ENCODE data around the gene SOCS4. TPM values are rescaled to one million over a fixed set of nuclear protein-coding genes. Genes with fewer than 3 reads are reported as not detected.
"Not testable (repeated sequence)": the region's sequence is repeated elsewhere in the genome, so short reads cannot be mapped to it uniquely, and the experiment has no call there.

The SOCS4 gene
- total RNA-seq, 2 donors from 2014 or later, result 8.2 to 9.7 TPM

DNA sequence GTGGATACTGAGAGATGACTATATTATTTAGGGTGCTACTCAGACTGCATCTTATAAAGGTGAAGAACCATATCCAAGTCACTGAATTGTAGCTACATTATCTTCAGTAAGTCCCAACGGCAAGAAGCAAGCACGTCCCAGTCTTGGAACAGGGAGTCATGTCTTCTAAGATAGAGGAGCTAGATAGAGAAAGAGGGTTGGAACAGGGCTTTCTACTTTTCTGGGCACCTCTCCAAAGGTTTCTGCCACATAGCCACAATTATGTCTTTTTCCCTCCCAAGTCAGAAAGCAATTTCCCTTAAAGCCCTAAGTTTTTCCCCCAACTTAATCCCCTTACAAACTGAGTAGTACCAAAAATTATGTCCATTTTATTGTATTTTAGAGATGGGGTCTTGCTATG lies 46.8 kb downstream of the SOCS4 start:
- no peak overlapping the region for H3K4me3 ChIP-seq
- intact Hi-C loops (cut with DNase I), result no loop called here
- H3K27me3 ChIP-seq (replicated peaks; ENCODE audit: insufficient read depth), result no peaks in the 10 kb centered on the region
- TF ChIP-seq, protein P1, sequence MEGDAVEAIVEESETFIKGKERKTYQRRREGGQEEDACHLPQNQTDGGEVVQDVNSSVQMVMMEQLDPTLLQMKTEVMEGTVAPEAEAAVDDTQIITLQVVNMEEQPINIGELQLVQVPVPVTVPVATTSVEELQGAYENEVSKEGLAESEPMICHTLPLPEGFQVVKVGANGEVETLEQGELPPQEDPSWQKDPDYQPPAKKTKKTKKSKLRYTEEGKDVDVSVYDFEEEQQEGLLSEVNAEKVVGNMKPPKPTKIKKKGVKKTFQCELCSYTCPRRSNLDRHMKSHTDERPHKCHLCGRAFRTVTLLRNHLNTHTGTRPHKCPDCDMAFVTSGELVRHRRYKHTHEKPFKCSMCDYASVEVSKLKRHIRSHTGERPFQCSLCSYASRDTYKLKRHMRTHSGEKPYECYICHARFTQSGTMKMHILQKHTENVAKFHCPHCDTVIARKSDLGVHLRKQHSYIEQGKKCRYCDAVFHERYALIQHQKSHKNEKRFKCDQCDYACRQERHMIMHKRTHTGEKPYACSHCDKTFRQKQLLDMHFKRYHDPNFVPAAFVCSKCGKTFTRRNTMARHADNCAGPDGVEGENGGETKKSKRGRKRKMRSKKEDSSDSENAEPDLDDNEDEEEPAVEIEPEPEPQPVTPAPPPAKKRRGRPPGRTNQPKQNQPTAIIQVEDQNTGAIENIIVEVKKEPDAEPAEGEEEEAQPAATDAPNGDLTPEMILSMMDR (IDR thresholded peaks at IDR 0.05), result no peak
- TF ChIP-seq POLR2AphosphoS5 (IDR thresholded peaks at IDR 0.05) (no peak), POLR2A (IDR thresholded peaks at IDR 0.05) (no peak)
- H3K27ac ChIP-seq, result no peak overlapping the region
- no peaks in the 10 kb centered on the region for H3K4me1 ChIP-seq (replicated peaks)
- WGBS, result 3% methylated on average over 2 of the region's 2 CpGs
- no peaks in the 10 kb centered on the region for H3K36me3 ChIP-seq
- DNase-seq (ENCODE audit: low spot score), result no peak
- no peaks in the 10 kb centered on the region for H3K9me3 ChIP-seq

- no peaks in the 10 kb centered on the region for H3K4me1 ChIP-seq (replicated peaks)
- no peak for TF ChIP-seq POLR2AphosphoS5 (IDR thresholded peaks at IDR 0.05)
- TF ChIP-seq, protein P1 (IDR thresholded peaks at IDR 0.05), result no peak
- no peak for TF ChIP-seq POLR2A (IDR thresholded peaks at IDR 0.05)
- no peak overlapping the region for H3K27ac ChIP-seq
- intact Hi-C loops (cut with DNase I), result no loop called here
- no peaks in the 10 kb centered on the region for H3K9me3 ChIP-seq
- no peaks in the 10 kb centered on the region for H3K27me3 ChIP-seq (replicated peaks; ENCODE audit: insufficient read depth)
- no peaks in the 10 kb centered on the region for H3K36me3 ChIP-seq
- H3K4me3 ChIP-seq, result no peak overlapping the region
- 20% methylated on average over 5 of the region's 5 CpGs for WGBS
- no peak for DNase-seq (ENCODE audit: low spot score)
Observed at GRCh38 chr14:55074662-55075061, 47.6 kb downstream of the SOCS4 start.

- 92% methylated on average over 3 of the region's 3 CpGs for WGBS
Observed at GRCh38 chr14:55075628-55076175, 48.7 kb downstream of the SOCS4 start.

DNA sequence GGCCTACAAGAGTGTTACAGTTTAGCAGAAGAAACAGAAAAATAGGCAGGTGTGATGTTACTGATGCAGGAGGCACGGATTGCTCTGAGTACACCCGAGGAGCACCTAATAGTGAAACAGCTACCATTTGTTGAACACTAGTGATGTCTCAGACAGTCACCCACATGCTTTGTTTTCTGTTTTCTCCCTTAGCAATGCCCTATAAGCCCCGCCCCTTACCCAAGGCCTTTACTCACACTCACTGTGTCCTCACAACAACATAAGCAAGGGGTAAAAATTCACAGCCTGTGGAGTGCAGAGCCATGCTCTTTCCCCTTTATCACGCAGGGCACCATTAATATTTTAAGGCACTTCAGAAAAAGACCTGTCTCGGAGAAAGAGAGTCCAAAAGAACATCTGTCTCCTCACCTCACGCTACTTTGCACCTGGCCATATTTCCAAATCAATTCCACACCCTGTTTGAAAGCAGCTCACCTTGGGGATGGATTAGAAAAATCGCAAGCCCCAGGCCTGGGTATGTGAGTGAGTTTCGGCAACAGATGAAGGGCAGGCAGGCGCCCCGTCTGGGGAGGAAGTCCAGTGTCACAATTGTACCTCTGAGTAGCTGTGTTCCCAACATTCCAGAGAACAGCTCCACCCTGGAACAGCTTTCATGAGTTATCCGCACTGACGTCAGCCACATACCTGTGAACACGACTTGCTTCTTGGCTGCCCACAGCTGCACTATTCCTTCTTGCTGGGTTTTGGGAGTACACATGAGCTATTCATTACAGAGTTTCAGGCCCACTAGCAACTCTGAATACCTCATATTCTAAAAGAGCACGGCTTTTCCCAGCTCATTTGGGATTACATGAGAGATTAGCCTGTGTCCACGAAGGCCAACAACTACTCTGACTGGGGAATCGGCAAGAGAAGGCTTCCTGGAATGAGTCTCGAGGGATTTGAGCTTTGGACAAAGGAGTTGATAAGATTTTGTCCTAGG lies 50.4 kb downstream of the SOCS4 start:
- no peak for DNase-seq (ENCODE audit: low spot score)
- Histone ChIP-seq H3K4me1 (replicated peaks) (no peaks in the 10 kb centered on the region), H3K27ac (no peak overlapping the region), H3K27me3 (replicated peaks; ENCODE audit: insufficient read depth) (no peaks in the 10 kb centered on the region), H3K9me3 (no peaks in the 10 kb centered on the region), H3K4me3 (no peak overlapping the region), H3K36me3 (no peaks in the 10 kb centered on the region)
- 83% methylated on average over 17 of the region's 17 CpGs for WGBS
- no peak for TF ChIP-seq POLR2AphosphoS5 (IDR thresholded peaks at IDR 0.05)
- TF ChIP-seq, protein P1 (IDR thresholded peaks at IDR 0.05), result no peak
- TF ChIP-seq POLR2A (IDR thresholded peaks at IDR 0.05), result no peak
- intact Hi-C loops (cut with DNase I), result no loop called here

More at GRCh38 chr14:55075628-55076175, 48.7 kb downstream of the SOCS4 start:
- no peaks in the 10 kb centered on the region for H3K4me1 ChIP-seq (replicated peaks)
- DNase-seq (ENCODE audit: low spot score), result no peak
- no peaks in the 10 kb centered on the region for H3K9me3 ChIP-seq
- intact Hi-C loops (cut with DNase I), result no loop called here
- H3K4me3 ChIP-seq, result no peak overlapping the region
- no peak overlapping the region for H3K27ac ChIP-seq
- TF ChIP-seq, protein P1 (IDR thresholded peaks at IDR 0.05), result no peak
- TF ChIP-seq POLR2A (IDR thresholded peaks at IDR 0.05), result no peak
- no peaks in the 10 kb centered on the region for H3K27me3 ChIP-seq (replicated peaks; ENCODE audit: insufficient read depth)
- no peaks in the 10 kb centered on the region for H3K36me3 ChIP-seq

- H3K36me3 ChIP-seq; H3K4me1 ChIP-seq (replicated peaks); DNase-seq (ENCODE audit: low spot score); H3K4me3 ChIP-seq; H3K27ac ChIP-seq; H3K27me3 ChIP-seq (replicated peaks; ENCODE audit: insufficient read depth); intact Hi-C loops (cut with DNase I); H3K9me3 ChIP-seq: not testable (repeated sequence)
- 83% methylated on average over 6 of the region's 6 CpGs for WGBS
Observed at GRCh38 chr14:55079961-55080360, 52.9 kb downstream of the SOCS4 start.

Data from prostate gland (tissue), 2 donors.